Ramos (cell line): ENCODE results near the gene SPATA46.
"Not testable (repeated sequence)": the region's sequence is repeated elsewhere in the genome, so short reads cannot be mapped to it uniquely, and the experiment has no call there.

ENCODE experiments used
- in situ Hi-C: fragments of 300-500 bp; cut with MboI; formaldehyde crosslinking; loops from one replicate; pipeline ENCODE4 v1.14.3; 2022; ENCODE audit warnings: low sequenced_read_pairs; ENCODE audit not compliant: unreplicated experiment

The SPATA46 gene, protein sequence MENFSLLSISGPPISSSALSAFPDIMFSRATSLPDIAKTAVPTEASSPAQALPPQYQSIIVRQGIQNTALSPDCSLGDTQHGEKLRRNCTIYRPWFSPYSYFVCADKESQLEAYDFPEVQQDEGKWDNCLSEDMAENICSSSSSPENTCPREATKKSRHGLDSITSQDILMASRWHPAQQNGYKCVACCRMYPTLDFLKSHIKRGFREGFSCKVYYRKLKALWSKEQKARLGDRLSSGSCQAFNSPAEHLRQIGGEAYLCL

GRCh38 chr1:162376691-162377090 is at the start of gene SPATA46:
Gene SPATA46 (minus strand): TSS chr1:162376854. CDS start chr1:162376790, 64 bp downstream.
- in situ Hi-C loops: no loop called here

GRCh38 chr1:162422662-162423375 is 46.2 kb upstream of the SPATA46 start:
- in situ Hi-C loops: no loop called here

DNA sequence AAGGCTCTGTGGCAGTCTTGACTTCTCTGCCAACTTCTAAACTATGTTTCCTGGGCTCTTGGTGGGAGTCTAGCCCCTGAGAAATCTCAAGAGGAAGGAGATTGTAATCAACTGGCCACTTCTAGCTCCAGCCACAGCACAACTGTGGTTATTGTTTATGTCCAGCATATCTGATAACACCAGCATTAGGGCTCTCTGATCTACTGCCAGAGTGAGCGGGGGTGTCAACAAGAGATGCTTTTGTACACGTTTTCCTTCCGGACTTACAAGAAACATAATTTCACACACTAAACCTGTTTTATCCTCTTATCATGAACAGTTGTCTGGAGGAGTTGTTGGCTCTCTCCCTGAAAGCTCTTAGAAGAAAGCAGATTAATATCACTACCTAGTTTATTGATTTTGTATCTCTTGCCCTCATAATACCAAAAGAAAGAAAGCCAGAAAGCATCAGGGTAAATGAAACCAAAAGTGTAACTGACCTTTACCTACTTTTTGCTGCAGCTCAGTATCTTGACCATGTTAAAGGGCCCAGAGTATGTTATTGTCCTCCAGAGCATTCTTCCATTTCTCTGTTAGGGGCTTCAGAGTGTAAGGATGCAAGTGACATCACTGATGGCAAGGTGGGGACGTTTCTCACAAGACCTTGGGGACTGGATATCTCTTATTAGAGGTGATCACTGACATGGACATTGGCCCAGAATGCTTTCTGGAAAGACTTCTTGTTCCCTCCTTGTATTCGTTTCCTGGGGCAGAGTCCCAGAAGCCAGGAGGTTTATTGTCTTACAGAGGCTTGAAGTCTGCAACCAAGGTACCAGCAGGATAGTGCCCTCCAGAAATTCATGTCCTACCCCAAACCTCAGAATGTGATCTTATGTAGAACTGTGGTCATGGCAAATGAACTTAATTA is 44.9 kb upstream of the SPATA46 start:
- in situ Hi-C loops: no loop called here

DNA sequence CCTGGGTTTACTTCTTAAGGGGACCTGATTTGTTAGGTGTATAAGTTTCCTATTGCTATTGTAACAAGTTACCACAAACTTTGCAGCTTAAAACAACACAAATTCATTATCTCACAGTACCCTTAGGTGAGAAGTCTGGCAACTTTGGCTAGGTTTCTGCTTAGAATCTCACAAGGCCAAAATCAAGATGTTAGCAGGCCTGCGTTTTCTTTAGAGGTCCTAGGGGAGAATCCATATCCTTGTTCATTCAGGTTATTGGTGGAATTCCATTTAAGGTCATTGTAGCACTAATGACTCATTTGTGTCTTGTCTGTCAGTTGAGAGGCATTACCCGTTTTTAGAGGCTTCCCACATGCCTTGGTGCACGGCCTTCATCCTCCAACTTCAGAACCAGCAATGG is 43.5 kb upstream of the SPATA46 start:
- in situ Hi-C loops: no loop called here

- in situ Hi-C loops: not testable (repeated sequence)
Measured at GRCh38 chr1:162419450-162419931, 42.8 kb upstream of the SPATA46 start.

DNA sequence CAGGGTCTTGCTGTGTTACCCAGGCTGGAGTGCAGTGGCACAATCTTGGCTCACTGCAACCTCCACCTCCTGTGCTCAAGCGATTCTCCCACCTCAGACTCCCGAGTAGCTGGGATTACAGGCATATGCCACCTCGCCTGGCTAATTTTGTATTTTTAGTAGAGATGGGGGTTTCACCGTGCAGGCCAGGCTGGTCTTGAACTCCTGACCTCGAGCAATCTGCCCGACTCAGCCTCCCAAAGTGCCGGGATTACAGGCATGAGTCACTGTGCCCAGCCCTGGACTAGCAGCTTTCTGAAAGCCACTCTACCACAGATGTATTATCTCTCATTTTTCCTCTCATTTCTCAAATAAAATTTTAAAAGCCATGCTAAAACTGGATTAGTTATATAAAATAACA is 41.9 kb upstream of the SPATA46 start:
- in situ Hi-C loops: not testable (repeated sequence)

DNA sequence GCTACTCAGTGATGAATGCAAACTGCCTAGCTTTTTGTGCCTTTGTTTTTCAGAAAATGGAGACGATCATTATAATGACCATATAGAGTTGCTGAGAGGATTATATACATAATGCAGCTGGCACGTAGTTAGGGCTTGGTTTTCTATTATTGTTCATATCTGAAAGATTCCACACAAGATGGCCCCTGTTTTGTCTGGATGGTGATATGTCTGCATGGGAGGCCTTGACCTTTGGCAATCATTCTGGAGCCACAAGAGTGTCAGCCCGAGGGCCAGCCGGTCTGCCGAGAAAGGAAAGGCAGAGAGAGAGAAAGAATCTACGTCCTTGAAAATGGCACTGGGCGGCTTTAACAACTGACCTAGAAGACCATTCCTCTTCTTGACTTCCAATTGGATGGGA is 41.0 kb upstream of the SPATA46 start:
- in situ Hi-C loops: no loop called here

- in situ Hi-C loops: no loop called here
Measured at GRCh38 chr1:162416909-162417308, 40.3 kb upstream of the SPATA46 start.

GRCh38 chr1:162416215-162416614 is 39.6 kb upstream of the SPATA46 start:
- in situ Hi-C loops: no loop called here

GRCh38 chr1:162412002-162412401 is 35.3 kb upstream of the SPATA46 start, which contains the start of gene SH2D1B:
Gene SH2D1B (minus strand): TSS chr1:162412136. CDS start chr1:162412016, 120 bp downstream.
- in situ Hi-C loops: no loop called here

- in situ Hi-C loops: no loop called here
Measured at GRCh38 chr1:162407539-162407938, 30.9 kb upstream of the SPATA46 start.

GRCh38 chr1:162406811-162407210 is 30.2 kb upstream of the SPATA46 start:
- in situ Hi-C loops: no loop called here

DNA sequence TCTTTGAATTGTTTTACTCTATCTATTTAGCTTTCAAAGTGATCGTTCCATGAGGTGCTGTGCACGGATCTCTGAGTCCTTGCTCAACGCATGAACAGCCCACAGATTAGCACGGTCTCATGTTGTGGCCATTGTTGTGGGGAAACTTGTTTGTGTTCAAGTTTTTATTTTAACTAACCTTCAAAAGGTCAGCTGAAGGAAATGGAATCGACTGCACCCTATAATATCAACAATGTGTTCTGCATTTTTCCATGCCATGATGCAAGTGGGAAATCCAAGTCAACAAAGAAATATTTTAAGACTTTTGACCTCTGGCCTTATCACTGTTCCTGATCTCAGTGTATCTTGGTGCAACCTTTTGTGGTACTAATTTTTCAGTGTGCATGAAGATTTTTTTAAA is 29.1 kb upstream of the SPATA46 start:
- in situ Hi-C loops: no loop called here

DNA sequence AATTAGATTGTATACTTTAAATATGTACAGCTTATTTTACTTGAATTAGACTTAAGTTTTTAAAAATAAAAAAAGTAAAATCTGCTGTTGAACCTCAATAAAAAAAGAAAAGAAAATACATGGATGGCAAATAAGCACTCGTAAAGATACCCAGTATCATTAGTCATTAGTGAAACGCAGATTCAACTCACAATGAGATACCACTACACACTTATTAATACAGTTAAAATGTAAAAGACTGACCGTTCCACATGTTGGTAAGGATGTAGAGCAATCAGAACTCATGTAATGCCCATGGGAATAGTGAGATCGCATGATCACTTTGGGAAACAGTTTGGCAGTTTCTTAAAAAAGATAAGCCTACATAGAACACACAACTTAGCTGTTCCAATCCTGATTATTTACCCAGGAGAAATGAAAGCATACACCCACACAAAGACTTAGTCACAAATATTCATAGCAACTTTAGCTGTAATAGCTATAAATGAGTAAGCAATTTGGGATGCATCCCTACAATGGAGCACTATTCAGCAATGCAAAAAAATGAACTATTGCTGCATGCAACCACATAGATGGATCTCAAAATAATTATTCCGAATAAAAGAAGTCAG is 28.0 kb upstream of the SPATA46 start:
- in situ Hi-C loops: no loop called here

DNA sequence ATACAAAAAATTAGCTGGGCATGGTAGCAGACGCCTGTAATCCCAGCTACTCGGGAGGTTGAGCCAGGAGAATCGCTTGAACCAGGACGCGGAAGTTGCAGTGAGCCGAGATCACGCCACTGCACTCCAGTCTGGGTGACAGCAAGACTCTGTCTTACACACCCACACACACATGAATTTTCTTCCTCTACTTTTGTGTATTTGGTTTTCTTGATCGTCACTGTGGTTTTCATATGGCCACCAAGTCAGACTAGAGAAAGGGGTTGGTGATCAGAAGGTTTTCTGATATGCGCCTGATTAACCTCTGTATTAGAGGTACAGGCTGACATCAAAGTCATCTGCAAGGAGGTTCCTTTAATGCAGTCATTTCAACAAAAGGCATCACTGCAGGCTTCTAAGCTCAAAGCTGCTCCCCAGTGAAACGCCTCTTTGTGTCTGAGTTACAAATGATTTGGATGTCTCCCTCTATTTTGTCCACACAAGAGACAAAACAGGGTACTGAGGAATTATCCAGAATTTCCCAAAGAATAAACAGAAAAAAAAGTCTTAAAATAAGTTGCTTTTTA is 24.2 kb upstream of the SPATA46 start:
- in situ Hi-C loops: no loop called here

DNA sequence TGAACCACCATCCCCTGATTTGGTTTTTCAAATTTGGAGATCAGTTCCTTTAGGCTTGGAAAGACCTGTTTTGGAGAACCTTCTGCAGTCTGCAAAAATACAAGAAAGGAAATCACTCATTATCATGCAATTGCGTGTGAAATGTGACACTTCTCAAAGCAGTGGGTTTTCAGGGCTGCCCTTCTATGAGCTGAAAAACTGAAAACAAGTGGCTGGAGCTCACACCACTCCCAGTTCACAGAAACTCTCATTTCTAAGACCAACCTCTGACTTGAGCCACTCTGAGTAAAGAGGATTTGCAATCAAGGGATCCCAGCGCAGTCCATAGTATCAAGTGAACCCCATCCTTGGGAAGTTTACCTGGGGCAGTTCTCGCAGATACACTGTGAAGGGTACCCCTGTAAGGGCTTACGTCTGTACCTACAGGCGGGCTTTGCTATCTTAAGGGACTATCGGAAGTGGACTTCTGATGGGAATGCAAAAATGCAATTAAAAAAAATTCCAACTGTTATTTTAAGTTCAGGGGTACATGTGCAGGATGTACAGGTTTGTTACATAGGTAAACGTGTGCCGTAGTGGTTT is 22.4 kb upstream of the SPATA46 start:
- in situ Hi-C loops: no loop called here

DNA sequence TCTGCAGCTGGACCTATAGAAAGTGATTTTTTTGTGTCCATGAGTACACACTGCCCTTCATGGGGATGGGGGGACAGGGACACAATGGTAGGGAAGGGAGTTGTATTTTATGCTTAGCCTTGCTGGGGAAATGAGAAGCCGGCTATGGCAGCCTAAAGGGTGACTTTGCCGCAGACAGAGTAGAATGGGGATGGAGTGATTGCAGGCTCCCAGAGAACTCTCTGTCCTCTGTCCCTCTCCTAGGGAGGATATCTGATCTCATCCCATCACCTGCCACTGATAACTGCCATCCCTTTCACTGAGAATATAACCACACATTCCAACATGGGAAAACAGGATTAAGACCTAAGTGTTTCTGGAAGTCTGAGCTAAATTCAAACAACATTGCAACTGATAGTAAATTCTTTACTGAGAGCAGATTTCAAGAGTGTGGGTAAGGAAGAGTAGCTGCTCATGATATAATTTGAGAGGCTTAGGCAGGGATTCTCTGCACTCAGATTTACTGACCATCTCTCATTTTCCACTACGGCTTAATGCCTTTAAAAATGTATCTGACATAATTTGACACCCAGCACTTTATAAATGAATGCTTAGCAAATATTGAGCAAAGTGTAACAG is 21.4 kb upstream of the SPATA46 start:
- in situ Hi-C loops: no loop called here

DNA sequence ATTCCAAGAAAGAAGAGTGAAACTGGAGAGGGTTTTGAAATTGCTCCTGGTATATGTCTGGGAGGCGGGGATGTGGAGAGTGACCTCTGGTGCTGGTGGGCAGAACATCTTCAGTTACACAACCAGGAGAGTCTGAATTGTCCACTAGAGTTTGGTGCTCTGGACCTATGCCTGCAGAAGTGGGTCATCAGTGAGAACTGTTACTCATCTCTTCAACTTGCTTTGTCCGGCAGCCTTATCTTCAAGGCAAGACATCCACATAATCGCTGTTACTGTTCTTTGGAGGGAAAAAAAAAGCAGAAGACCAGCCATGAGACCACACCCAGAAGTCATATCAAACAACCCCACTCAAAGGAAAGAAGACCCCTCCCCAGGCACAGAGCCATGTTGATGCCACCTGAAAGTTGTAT is 20.4 kb upstream of the SPATA46 start:
- in situ Hi-C loops: no loop called here
